HG03025 (cell line): ENCODE results near the gene AMD1.
A peak's percentile ranks its signal among the peaks of the same experiment; 100 is the strongest.

Experiments
- ATAC-seq: cut with Tn5 transposase; IDR thresholded peaks from one replicate; pipeline ENCODE4 v1.9.1; 2021; ENCODE audit warnings: mild to moderate bottlenecking, moderate library complexity; ENCODE audit not compliant: unreplicated experiment, low FRiP score

AMD1 gene

DNA sequence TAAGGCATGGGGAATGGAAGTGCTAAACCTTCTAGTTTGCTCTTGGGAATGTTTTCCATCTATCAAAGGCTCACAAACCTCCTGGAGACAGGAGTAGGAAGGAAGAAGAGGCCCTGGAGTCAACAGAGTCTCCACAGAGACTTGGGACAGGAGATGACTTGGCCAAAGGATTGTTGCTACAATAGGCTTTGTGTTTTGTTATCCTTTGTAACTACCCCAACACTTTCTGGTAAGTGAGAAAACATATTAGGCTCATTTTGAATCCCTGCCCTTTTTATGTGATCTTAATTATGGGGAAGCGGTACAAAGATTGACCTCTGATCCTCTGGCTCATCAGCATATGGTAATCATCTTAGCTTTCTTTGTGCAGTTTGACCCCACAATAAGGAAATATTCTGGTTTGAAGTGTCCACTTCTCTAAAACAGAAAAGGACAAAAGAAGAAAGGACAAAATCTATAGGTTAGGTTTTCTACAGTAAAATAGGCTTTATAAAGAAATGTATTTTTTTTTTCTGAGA, 59.9 kb downstream of the AMD1 start:
- ATAC-seq = no peak

DNA sequence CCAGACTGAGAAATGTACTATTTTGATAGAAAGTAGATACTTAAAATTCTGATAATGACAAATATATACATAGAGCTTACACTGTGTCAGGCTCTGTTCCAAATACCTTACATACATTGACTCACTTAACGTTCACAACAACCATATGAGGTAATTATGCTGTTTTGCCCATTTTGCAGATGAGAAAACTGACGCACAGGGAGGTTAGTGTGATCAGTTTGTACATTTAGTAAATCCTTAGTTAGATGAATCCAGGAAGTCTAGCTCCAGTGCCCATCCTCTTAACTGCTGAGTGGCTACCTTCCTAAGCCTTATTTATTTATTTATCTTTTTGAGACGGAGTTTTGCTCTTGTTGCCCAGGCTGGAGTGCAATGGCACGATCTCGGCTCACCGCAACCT, 60.6 kb downstream of the AMD1 start:
- ATAC-seq = no peak

DNA sequence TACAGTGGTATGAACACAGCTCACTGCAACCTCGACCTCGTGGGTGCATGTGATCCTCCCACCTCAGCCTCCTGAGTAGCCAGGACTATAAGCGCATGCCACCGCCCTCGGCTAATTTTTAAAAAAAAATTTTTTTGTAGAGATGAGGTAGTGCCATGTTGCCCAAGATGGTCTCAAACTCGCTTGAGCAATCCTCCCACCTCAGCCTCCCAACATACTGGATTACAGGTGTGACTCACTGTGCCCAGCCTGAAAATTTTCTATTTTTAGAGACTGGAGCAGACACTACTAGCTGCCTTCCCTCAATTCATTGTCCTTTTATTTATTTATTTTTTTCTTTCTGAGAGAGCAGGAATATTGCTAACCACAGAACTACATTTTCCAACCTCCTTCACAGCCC, 63.6 kb downstream of the AMD1 start:
- no peak for ATAC-seq

DNA sequence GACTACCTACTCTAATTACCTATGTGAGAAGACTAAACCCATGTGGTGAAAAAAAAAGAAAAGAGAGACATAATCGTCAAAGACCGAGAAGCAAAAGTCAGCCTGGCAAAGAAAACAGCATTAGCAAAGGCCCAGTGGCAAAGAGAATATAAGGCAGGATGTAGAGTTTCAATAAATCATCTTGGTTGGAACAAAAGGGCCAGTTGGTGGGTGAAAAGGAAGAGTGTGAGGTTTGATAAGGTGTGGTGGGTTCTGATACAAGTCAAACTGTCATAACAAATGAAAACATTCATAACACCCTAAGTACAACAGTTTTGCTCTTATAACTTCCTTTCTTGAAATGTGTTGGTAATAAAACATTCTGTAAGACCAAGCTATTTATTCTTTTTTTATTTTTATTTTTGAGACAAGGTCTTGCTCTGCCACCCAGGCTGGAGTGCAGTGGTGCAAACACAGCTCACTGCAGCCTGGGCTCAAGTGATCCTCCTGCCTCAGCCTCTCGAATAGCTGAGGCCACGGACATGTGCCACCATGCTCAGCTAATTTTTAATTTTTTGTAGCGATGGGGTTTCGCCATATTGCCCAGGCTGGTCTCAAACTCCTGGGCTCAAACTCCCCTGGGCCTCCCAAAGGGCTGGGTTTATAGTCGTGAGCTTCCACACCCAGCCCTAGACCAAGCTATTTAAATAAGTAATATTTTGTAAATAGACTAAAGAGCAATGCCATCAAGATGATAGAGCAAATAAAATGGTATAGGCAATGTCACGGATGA, 65.0 kb downstream of the AMD1 start:
- no peak for ATAC-seq

DNA sequence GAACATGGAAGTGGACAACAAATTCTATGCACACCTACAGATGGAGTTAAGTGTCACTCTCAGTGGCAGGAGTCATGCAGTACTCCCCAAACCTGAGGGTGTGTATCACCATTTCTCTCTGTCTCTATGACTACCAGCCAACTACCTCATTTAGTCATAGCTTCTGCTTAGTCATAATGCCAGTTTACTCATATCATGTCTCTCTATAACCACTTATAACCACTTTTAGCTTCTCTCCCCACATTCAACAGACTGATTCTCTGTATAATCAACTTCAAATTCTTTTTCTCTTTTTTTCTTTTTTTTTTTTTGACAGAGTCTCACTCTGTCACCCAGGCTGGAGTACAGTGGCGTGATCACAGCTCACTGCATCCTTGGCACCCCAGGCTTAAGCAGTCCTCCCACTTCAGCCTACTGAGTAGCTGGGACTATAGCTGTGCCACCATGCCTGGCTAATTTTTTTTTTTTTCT, 70.1 kb downstream of the AMD1 start:
- ATAC-seq = peak; percentile 97
